Liver (tissue), 9 donors: ENCODE results near the gene CDC42BPA. TPM values are rescaled to one million over a fixed set of nuclear protein-coding genes. Genes with fewer than 3 reads are reported as not detected.

ENCODE experiments used
- DNase-seq: peaks from one replicate; pipeline ENCODE4 v3.0.0-alpha.2; 2017; ENCODE audit warnings: low spot score
- H3K27ac ChIP-seq, 2 donors: one replicate each; pipeline ENCODE4 v1.7.0; 2013; ENCODE audit warnings: inconsistent platforms in 2 of 2, low read length in 2 of 2, control low read depth in 1 of 2, low read depth in 1 of 2, mild to moderate bottlenecking in 1 of 2
- H3K27me3 ChIP-seq, 4 donors: one replicate each; pipeline versions ENCODE4 v1.6.1 to v1.7.0; 2013; ENCODE audit warnings: low read length in 3 of 4, inconsistent platforms in 1 of 4, mild to moderate bottlenecking in 1 of 4, moderate library complexity in 1 of 4; ENCODE audit not compliant: control insufficient read depth in 4 of 4, insufficient read depth in 4 of 4
- H3K36me3 ChIP-seq, 4 donors: one replicate each; pipeline versions ENCODE4 v1.6.1 to v1.7.0; 2013; ENCODE audit warnings: low read length in 3 of 4, mild to moderate bottlenecking in 3 of 4, low read depth in 1 of 4, moderate library complexity in 1 of 4; ENCODE audit not compliant: control insufficient read depth in 4 of 4, insufficient read depth in 3 of 4
- H3K4me1 ChIP-seq, 4 donors: one replicate each; pipeline versions ENCODE4 v1.6.1 to v1.7.0; 2013; ENCODE audit warnings: low read length in 3 of 4, mild to moderate bottlenecking in 3 of 4, moderate library complexity in 1 of 4; ENCODE audit not compliant: control insufficient read depth in 4 of 4, insufficient read depth in 4 of 4
- H3K4me3 ChIP-seq, 3 donors: one replicate each; pipeline versions ENCODE4 v1.6.1 to v1.7.0; 2013; ENCODE audit warnings: low read length in 3 of 3, control low read depth in 1 of 3, low read depth in 1 of 3, mild to moderate bottlenecking in 1 of 3
- H3K9ac ChIP-seq, 2 donors: one replicate each; pipeline ENCODE4 v1.7.0; 2013; ENCODE audit warnings: low read length in 2 of 2, mild to moderate bottlenecking in 2 of 2, moderate library complexity in 2 of 2, control low read depth in 1 of 2, low read depth in 1 of 2
- H3K9me3 ChIP-seq, 4 donors: one replicate each; pipeline versions ENCODE4 v1.6.1 to v1.7.0; 2013; ENCODE audit warnings: low read length in 3 of 4; ENCODE audit not compliant: control insufficient read depth in 4 of 4
- ATF3 ChIP-seq: IDR thresholded peaks from 2 replicates; pipeline ENCODE4 v1.6.1; 2016; ENCODE audit warnings: antibody characterized with exemption
- EGR1 ChIP-seq, 2 donors: IDR thresholded peaks; 2 replicates each; pipeline ENCODE4 v1.6.1; 2016 to 2018; ENCODE audit warnings: antibody characterized with exemption in 2 of 2, low read depth in 2 of 2
- FOXA1 ChIP-seq: IDR thresholded peaks from 2 replicates; pipeline ENCODE4 v1.6.1; 2016; ENCODE audit warnings: antibody characterized with exemption
- FOXA2 ChIP-seq: IDR thresholded peaks from 2 replicates; pipeline ENCODE4 v1.6.1; 2016; ENCODE audit warnings: antibody characterized with exemption
- HNF4A ChIP-seq, 2 donors: conservative IDR thresholded peaks; 2 replicates each; pipeline ENCODE4 v1.6.1; 2016; ENCODE audit warnings: antibody characterized with exemption in 2 of 2, mild to moderate bottlenecking in 2 of 2
- HNF4G ChIP-seq: IDR thresholded peaks from 2 replicates; pipeline ENCODE4 v1.6.1; 2016; ENCODE audit warnings: antibody characterized with exemption
- JUND ChIP-seq, 2 donors: IDR thresholded peaks; 2 replicates each; pipeline ENCODE4 v1.6.1; 2016; ENCODE audit warnings: antibody characterized with exemption in 2 of 2
- NR2F2 ChIP-seq: IDR thresholded peaks from 2 replicates; pipeline ENCODE4 v1.6.1; 2016; ENCODE audit warnings: antibody characterized with exemption
- RAD21 ChIP-seq, 2 donors: IDR thresholded peaks; 2 replicates each; pipeline ENCODE4 v1.6.1; 2016; ENCODE audit warnings: antibody characterized with exemption in 2 of 2, mild to moderate bottlenecking in 2 of 2
- RXRA ChIP-seq, 2 donors: IDR thresholded peaks; 2 replicates each; pipeline ENCODE4 v1.6.1; 2017 to 2018; ENCODE audit warnings: antibody characterized with exemption in 2 of 2, mild to moderate bottlenecking in 1 of 2
- SP1 ChIP-seq: IDR thresholded peaks from 2 replicates; pipeline ENCODE4 v1.6.1; 2018; ENCODE audit warnings: antibody characterized with exemption, mild to moderate bottlenecking
- TAF1 ChIP-seq: conservative IDR thresholded peaks from 2 replicates; pipeline ENCODE4 v1.6.1; 2016; ENCODE audit warnings: antibody characterized with exemption, mild to moderate bottlenecking
- YY1 ChIP-seq: IDR thresholded peaks from 2 replicates; pipeline ENCODE4 v1.6.1; 2016; ENCODE audit warnings: antibody characterized with exemption, mild to moderate bottlenecking
- ZBTB33 ChIP-seq: IDR thresholded peaks from 2 replicates; pipeline ENCODE4 v1.6.1; 2016; ENCODE audit warnings: antibody characterized with exemption
- WGBS: extraction: QIAGEN DNeasy Blood & Tissue Kit; methylation state at CpG from one replicate; pipeline ENCODE4 v1.1.7; 2013; 5-methylcytosine and 5-hydroxymethylcytosine counted together
- polyA plus RNA-seq, 2 donors: library from polyadenylated mRNA; stranded (reverse) in 1 of 2; unstranded in 1 of 2; fragments of 200-250 nt in 1 of 2; fragments of >200 nt in 1 of 2; fragmentation: Nextera tagmentation in 1 of 2; extraction: Ambion mirVana in 1 of 2; gene quantifications; one replicate each; pipeline versions ENCODE4 v1.2.1 to v1.2.3, GENCODE V29; 2013 to 2015
- total RNA-seq, 2 donors: library from RNA; depleted of rRNA; stranded (reverse); fragments of >200 nt; gene quantifications; one replicate each; pipeline ENCODE4 v1.2.3, GENCODE V29; 2014
- TF ChIP-seq, protein P1 (sequence below): IDR thresholded peaks from 2 replicates; pipeline ENCODE4 v1.6.1; 2016; ENCODE audit warnings: antibody characterized with exemption, mild to moderate bottlenecking
- TF ChIP-seq, protein P2 (sequence below): IDR thresholded peaks from 2 replicates; pipeline ENCODE4 v1.6.1; 2016; ENCODE audit warnings: antibody characterized with exemption
- donor health status: healthy.
- donor health status: healthy.
- donor health status: healthy.
- donor health status: healthy.
- donor health status: healthy.

CDC42BPA gene
- total and polyA plus RNA-seq, 4 donors, result 5.8 to 39.9 (median 24.3) TPM

DNA sequence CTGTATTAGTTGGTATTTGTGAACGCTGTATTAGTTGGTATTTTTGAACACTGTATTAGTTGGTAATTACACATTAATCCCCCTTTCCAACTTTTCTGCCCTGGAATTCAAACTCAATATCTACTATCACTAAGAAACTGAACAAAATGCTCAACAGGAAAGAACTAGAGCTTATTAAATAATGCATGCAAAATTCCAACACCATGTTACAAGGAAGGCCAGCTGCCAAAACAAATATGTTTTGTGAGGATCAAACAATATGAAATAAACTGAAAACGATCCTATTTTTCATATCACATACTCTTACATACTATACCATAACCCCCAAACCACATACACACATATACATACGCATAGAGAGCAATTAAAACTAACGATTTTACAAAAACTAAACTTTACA is 104.9 kb downstream of the CDC42BPA start:
- H3K36me3 ChIP-seq, result peaks cover 0 to 4% (median 0%) of the 10 kb centered on the region in 4 donors
- no peak overlapping the region for H3K27ac ChIP-seq
- no peaks in the 10 kb centered on the region for H3K27me3 ChIP-seq
- 82% methylated on average over 4 of the region's 4 CpGs for WGBS
- DNase-seq, result no peak
- H3K4me1 ChIP-seq, result no peaks in the 10 kb centered on the region
- H3K4me3 ChIP-seq, result no peak overlapping the region
- no peak for TF ChIP-seq JUND (IDR thresholded peaks at IDR 0.05)
- TF ChIP-seq HNF4G, result no peak
- TF ChIP-seq TAF1, result no peak
- no peak for TF ChIP-seq ATF3
- TF ChIP-seq FOXA2, result no peak
- TF ChIP-seq EGR1 (IDR thresholded peaks at IDR 0.05; ENCODE audit: low read depth in 2 of 2), result no peak
- TF ChIP-seq ZBTB33, result no peak
- no peaks in the 10 kb centered on the region for H3K9me3 ChIP-seq
- no peak overlapping the region for H3K9ac ChIP-seq

DNA sequence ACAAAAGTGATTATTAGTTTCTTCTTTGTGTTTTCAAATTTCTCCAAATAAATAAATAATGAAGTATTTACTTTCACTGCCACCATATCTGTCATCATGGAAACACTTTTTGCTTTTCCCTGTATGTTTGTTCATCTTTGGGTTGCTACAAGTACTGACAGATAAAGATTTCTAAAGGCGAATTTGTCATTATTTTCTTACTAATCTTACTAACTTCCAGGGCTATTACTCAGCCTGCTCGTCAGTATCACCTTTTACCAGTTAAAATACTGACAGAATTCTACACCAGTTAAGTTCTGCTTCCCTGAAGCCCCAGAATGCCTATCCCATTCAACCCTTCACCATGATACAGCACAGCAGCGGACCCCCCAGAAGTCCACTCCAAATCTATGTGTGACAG is 106.1 kb downstream of the CDC42BPA start:
- 94% methylated on average over 3 of the region's 3 CpGs for WGBS
- TF ChIP-seq FOXA1 (no peak), ATF3 (no peak), SP1 (no peak), NR2F2 (no peak), ZBTB33 (no peak), HNF4A (conservative IDR thresholded peaks at IDR 0.05) (no peak), RXRA (IDR thresholded peaks at IDR 0.05) (no peak), JUND (IDR thresholded peaks at IDR 0.05) (no peak), EGR1 (IDR thresholded peaks at IDR 0.05; ENCODE audit: low read depth in 2 of 2) (no peak), RAD21 (IDR thresholded peaks at IDR 0.05) (no peak), HNF4G (no peak), YY1 (no peak), FOXA2 (no peak), TAF1 (no peak)
- TF ChIP-seq, protein P1, sequence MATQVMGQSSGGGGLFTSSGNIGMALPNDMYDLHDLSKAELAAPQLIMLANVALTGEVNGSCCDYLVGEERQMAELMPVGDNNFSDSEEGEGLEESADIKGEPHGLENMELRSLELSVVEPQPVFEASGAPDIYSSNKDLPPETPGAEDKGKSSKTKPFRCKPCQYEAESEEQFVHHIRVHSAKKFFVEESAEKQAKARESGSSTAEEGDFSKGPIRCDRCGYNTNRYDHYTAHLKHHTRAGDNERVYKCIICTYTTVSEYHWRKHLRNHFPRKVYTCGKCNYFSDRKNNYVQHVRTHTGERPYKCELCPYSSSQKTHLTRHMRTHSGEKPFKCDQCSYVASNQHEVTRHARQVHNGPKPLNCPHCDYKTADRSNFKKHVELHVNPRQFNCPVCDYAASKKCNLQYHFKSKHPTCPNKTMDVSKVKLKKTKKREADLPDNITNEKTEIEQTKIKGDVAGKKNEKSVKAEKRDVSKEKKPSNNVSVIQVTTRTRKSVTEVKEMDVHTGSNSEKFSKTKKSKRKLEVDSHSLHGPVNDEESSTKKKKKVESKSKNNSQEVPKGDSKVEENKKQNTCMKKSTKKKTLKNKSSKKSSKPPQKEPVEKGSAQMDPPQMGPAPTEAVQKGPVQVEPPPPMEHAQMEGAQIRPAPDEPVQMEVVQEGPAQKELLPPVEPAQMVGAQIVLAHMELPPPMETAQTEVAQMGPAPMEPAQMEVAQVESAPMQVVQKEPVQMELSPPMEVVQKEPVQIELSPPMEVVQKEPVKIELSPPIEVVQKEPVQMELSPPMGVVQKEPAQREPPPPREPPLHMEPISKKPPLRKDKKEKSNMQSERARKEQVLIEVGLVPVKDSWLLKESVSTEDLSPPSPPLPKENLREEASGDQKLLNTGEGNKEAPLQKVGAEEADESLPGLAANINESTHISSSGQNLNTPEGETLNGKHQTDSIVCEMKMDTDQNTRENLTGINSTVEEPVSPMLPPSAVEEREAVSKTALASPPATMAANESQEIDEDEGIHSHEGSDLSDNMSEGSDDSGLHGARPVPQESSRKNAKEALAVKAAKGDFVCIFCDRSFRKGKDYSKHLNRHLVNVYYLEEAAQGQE, result no peak
- TF ChIP-seq, protein P2, sequence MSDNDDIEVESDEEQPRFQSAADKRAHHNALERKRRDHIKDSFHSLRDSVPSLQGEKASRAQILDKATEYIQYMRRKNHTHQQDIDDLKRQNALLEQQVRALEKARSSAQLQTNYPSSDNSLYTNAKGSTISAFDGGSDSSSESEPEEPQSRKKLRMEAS, result no peak
- Histone ChIP-seq H3K27me3 (no peaks in the 10 kb centered on the region), H3K9ac (no peak overlapping the region), H3K4me1 (no peaks in the 10 kb centered on the region), H3K27ac (no peak overlapping the region), H3K4me3 (no peak overlapping the region), H3K36me3 (peaks cover 0 to 4% (median 0%) of the 10 kb centered on the region in 4 donors), H3K9me3 (no peaks in the 10 kb centered on the region)
- no peak for DNase-seq
